Gastroesophageal sphincter (tissue), 4 donors: ENCODE results near the gene RHOH. TPM values are rescaled to one million over a fixed set of nuclear protein-coding genes. Genes with fewer than 3 reads are reported as not detected.

Source experiments
- ATAC-seq: fragments of 150-250 bp; one replicate; pipeline ENCODE4 v1.9.1; 2016; ENCODE audit warnings: mild to moderate bottlenecking, moderate library complexity
- H3K27ac ChIP-seq, 4 donors: fragments of 200-600 bp; sonication (generic) in 3 of 4; 1 replicate in 3 of 4; 2 replicates in 1 of 4; pipeline ENCODE4 v1.5.1; 2016 to 2019
- H3K27me3 ChIP-seq: fragments of 200-600 bp; sonication (generic); one replicate; pipeline ENCODE4 v1.5.1; 2019
- H3K36me3 ChIP-seq, 2 donors: fragments of 200-600 bp; sonication (generic); one replicate each; pipeline ENCODE4 v1.5.1; 2019; ENCODE audit warnings: control low read depth in 1 of 2
- H3K4me1 ChIP-seq, 3 donors: fragments of 200-600 bp; sonication (generic); 1 replicate in 2 of 3; 2 replicates in 1 of 3; pipeline ENCODE4 v1.5.1; 2016 to 2019; ENCODE audit warnings: control low read depth in 2 of 3
- H3K4me3 ChIP-seq, 2 donors: fragments of 200-600 bp; sonication (generic); one replicate each; pipeline ENCODE4 v1.5.1; 2019; ENCODE audit warnings: mild to moderate bottlenecking in 1 of 2, moderate library complexity in 1 of 2
- H3K9me3 ChIP-seq, 3 donors: fragments of 200-600 bp; sonication (generic); one replicate each; pipeline ENCODE4 v1.5.1; 2017 to 2019; ENCODE audit warnings: control low read depth in 2 of 3
- CTCF ChIP-seq, 4 experiments: fragments of 200-600 bp in 2 of 4; fragments of 450-650 bp in 2 of 4; sonication (generic) in 1 of 4; IDR thresholded peaks; one replicate each; pipeline ENCODE4 v1.5.1; 2017 to 2019; ENCODE audit warnings: antibody characterized with exemption in 4 of 4, mild to moderate bottlenecking in 2 of 4, moderate library complexity in 2 of 4
- EP300 ChIP-seq: sonication (generic); formaldehyde crosslinking; IDR thresholded peaks from one replicate; pipeline ENCODE4 v1.6.1; 2017; ENCODE audit warnings: antibody characterized with exemption, mild to moderate bottlenecking
- POLR2A ChIP-seq, 2 donors: fragments of 450-650 bp; IDR thresholded peaks; one replicate each; pipeline ENCODE4 v1.6.1; 2017; ENCODE audit warnings: antibody characterized with exemption in 2 of 2, mild to moderate bottlenecking in 2 of 2, moderate library complexity in 1 of 2
- POLR2AphosphoS5 ChIP-seq: sonication (generic); formaldehyde crosslinking; IDR thresholded peaks from one replicate; pipeline ENCODE4 v1.6.1; 2017; ENCODE audit warnings: antibody characterized with exemption
- WGBS, 2 donors: methylation state at CpG; one replicate each; pipeline ENCODE4 v1.1.5; 2018; ENCODE audit warnings: low coverage in 1 of 2; 5-methylcytosine and 5-hydroxymethylcytosine counted together
- total RNA-seq, 4 donors: library from RNA; depleted of rRNA; stranded (reverse); fragments of >200 nt; gene quantifications; one replicate each; pipeline ENCODE4 v1.1.0, GENCODE V29; 2016

RHOH gene
- total RNA-seq, 4 donors from 2014 or later, result 0.42 to 4.4 (median 1.0) TPM

- no peaks in the 10 kb centered on the region for H3K9me3 ChIP-seq
- H3K4me3 ChIP-seq, result no peak overlapping the region
- H3K4me1 ChIP-seq, result no peaks in the 10 kb centered on the region
- H3K36me3 ChIP-seq, result no peaks in the 10 kb centered on the region
- H3K27me3 ChIP-seq, result peaks cover 5% of the 10 kb centered on the region
- no peak for TF ChIP-seq CTCF (IDR thresholded peaks at IDR 0.05)
- TF ChIP-seq EP300, result no peak
- TF ChIP-seq POLR2A (IDR thresholded peaks at IDR 0.05), result no peak
- TF ChIP-seq POLR2AphosphoS5, result no peak
- WGBS, 2 donors, result 78 to 89% methylated on average over 11 to 13 of the region's 15 CpGs
- H3K27ac ChIP-seq, result peak overlapping the region in 1 of 4 donors; percentile 29
- ATAC-seq, result no peak
Measured at GRCh38 chr4:40199999-40200874, 3.4 kb downstream of the RHOH start.

- no peak for ATAC-seq
- Histone ChIP-seq H3K27me3 (peaks cover 5% of the 10 kb centered on the region), H3K27ac (no peak overlapping the region), H3K4me3 (no peak overlapping the region), H3K9me3 (no peaks in the 10 kb centered on the region), H3K4me1 (no peaks in the 10 kb centered on the region), H3K36me3 (no peaks in the 10 kb centered on the region)
- WGBS, 2 donors, result 56 to 70% methylated on average over 13 of the region's 13 CpGs
- no peak for TF ChIP-seq POLR2AphosphoS5
- TF ChIP-seq CTCF (IDR thresholded peaks at IDR 0.05), result no peak
- no peak for TF ChIP-seq EP300
Measured at GRCh38 chr4:40200875-40201801, 4.3 kb downstream of the RHOH start.

GRCh38 chr4:40201898-40202297 is 5.1 kb downstream of the RHOH start:
- WGBS, 2 donors, result 100% methylated on average over 1 to 2 of the region's 4 CpGs
- no peaks in the 10 kb centered on the region for H3K4me1 ChIP-seq
- H3K27me3 ChIP-seq, result peaks cover 5% of the 10 kb centered on the region
- no peak overlapping the region for H3K4me3 ChIP-seq
- H3K9me3 ChIP-seq, result no peaks in the 10 kb centered on the region
- no peak for ATAC-seq
- H3K27ac ChIP-seq, result no peak overlapping the region
- H3K36me3 ChIP-seq, result no peaks in the 10 kb centered on the region
- no peak for TF ChIP-seq POLR2AphosphoS5
- no peak for TF ChIP-seq POLR2A (IDR thresholded peaks at IDR 0.05)

GRCh38 chr4:40202474-40202873 is 5.6 kb downstream of the RHOH start:
- H3K4me3 ChIP-seq, result no peak overlapping the region
- peaks cover 5% of the 10 kb centered on the region for H3K27me3 ChIP-seq
- no peak overlapping the region for H3K27ac ChIP-seq
- WGBS, 2 donors, result 82 to 85% methylated on average over 2 to 3 of the region's 3 CpGs
- TF ChIP-seq POLR2AphosphoS5 (no peak), POLR2A (IDR thresholded peaks at IDR 0.05) (no peak), CTCF (IDR thresholded peaks at IDR 0.05) (no peak), EP300 (no peak)
- no peak for ATAC-seq
- H3K9me3 ChIP-seq, result no peaks in the 10 kb centered on the region
- no peaks in the 10 kb centered on the region for H3K36me3 ChIP-seq
- H3K4me1 ChIP-seq, result no peaks in the 10 kb centered on the region

GRCh38 chr4:40204507-40205258 is 7.9 kb downstream of the RHOH start:
- ATAC-seq, result no peak
- no peaks in the 10 kb centered on the region for H3K9me3 ChIP-seq
- TF ChIP-seq POLR2AphosphoS5 (no peak), EP300 (no peak), POLR2A (IDR thresholded peaks at IDR 0.05) (no peak), CTCF (IDR thresholded peaks at IDR 0.05) (no peak)
- H3K27me3 ChIP-seq, result peaks cover 5% of the 10 kb centered on the region
- no peaks in the 10 kb centered on the region for H3K36me3 ChIP-seq
- no peaks in the 10 kb centered on the region for H3K4me1 ChIP-seq
- no peak overlapping the region for H3K4me3 ChIP-seq
- peak overlapping the region in 1 of 4 donors; percentile 17 for H3K27ac ChIP-seq
- 91 to 100% methylated on average over 1 to 6 of the region's 9 CpGs for WGBS, 2 donors
